Measurements from ENCODE around the gene MED28.
A peak's percentile ranks its signal among the peaks of the same experiment; 100 is the strongest.
"Not testable (repeated sequence)": the region's sequence is repeated elsewhere in the genome, so short reads cannot be mapped to it uniquely, and the experiment has no call there.

MED28 gene, protein sequence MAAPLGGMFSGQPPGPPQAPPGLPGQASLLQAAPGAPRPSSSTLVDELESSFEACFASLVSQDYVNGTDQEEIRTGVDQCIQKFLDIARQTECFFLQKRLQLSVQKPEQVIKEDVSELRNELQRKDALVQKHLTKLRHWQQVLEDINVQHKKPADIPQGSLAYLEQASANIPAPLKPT

GRCh38 chr4:17614416-17615299, at the start of gene MED28:
TSS of gene MED28 (plus strand) at chr4:17614641. CDS start at chr4:17614655, 14 bp downstream.
- ChIA-PET CTCF (interaction anchor here (0.7 to 4.7 kb wide), 5 partner anchors 15 to 194 kb away, joined by 3 to 23 read pairs (median 10); no protein-coding TSS in a partner anchor), POLR2A (interaction anchor here (0.5 to 1.7 kb wide), 5 partner anchors 9 to 193 kb away, joined by 3 to 6 read pairs (median 3); no protein-coding TSS in a partner anchor)
- peak; percentile 67 for DNase-seq (ENCODE audit: low read depth, low spot score)
- H3K4me3 ChIP-seq (ENCODE audit: low read depth, low read length): peak within 1 kb of the TSS; percentile 85
- TF ChIP-seq CTCF (IDR thresholded peaks at IDR 0.05; ENCODE audit: insufficient read depth, low read length, missing control alignments): no peak

DNA sequence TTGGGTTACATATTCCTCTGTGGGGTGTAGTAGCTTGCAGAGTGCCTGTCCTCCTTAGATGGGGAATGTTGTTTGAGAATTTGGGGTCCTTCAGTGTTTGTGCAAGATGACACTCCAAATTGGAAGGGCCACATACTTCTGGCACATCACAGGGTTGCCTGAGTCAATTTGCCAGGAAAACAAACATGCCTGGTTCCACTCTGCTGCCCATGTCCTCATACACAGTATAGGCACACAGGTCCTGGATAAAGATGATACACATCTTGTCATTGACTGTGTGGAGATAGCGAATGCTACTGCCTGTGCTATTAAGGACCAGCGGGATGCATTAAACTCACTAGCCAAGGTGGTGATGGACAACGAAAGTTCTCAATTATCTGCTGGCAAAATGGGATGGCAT, 48.6 kb upstream of the MED28 start:
- no peak overlapping the region for H3K4me3 ChIP-seq (ENCODE audit: low read depth, low read length)
- no peak for DNase-seq (ENCODE audit: low read depth, low spot score)
- ChIA-PET POLR2A (no interaction called here), CTCF (interaction anchor here (1.0 kb wide), 1 partner anchor 19 kb away, joined by 3 read pairs; no protein-coding TSS in a partner anchor)
- TF ChIP-seq CTCF (IDR thresholded peaks at IDR 0.05; ENCODE audit: insufficient read depth, low read length, missing control alignments): no peak

DNA sequence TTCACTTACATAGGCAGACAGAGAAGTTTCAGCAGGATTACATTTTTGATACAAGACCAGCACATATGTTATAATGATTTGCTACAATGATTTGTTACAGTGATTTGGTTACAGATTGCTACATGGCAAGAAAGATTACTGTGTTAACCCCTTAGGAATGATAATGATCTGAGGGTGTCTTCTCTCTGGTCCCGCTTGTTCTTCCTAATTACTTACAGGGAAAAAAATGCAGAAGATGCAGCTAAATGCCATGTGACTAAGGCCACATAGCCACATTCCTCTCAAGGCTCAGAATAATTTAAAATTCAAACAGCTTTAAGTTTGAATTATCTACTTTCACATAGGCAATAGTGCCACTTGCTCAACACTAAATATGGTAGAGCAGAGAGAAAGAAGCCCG, 47.2 kb upstream of the MED28 start:
- H3K4me3 ChIP-seq (ENCODE audit: low read depth, low read length): no peak overlapping the region
- no peak for DNase-seq (ENCODE audit: low read depth, low spot score)
- CTCF ChIA-PET: interaction anchor here (0.7 to 1.3 kb wide), 7 partner anchors 9 to 241 kb away, joined by 3 to 5 read pairs (median 3); partner anchors contain the start of gene QDPR
- TF ChIP-seq CTCF (IDR thresholded peaks at IDR 0.05; ENCODE audit: insufficient read depth, low read length, missing control alignments): no peak
- POLR2A ChIA-PET: interaction anchor here (1.0 kb wide), 1 partner anchor 10 kb away, joined by 3 read pairs; the partner anchor contains the start of gene LAP3

- no peak overlapping the region for H3K4me3 ChIP-seq (ENCODE audit: low read depth, low read length)
- ChIA-PET CTCF (no interaction called here), POLR2A (no interaction called here)
- DNase-seq (ENCODE audit: low read depth, low spot score): no peak
- TF ChIP-seq CTCF (IDR thresholded peaks at IDR 0.05; ENCODE audit: insufficient read depth, low read length, missing control alignments): no peak
Measured at GRCh38 chr4:17574206-17574605, 40.2 kb upstream of the MED28 start.

GRCh38 chr4:17575177-17575576, 39.3 kb upstream of the MED28 start:
- DNase-seq (ENCODE audit: low read depth, low spot score); POLR2A ChIA-PET: not testable (repeated sequence)

DNA sequence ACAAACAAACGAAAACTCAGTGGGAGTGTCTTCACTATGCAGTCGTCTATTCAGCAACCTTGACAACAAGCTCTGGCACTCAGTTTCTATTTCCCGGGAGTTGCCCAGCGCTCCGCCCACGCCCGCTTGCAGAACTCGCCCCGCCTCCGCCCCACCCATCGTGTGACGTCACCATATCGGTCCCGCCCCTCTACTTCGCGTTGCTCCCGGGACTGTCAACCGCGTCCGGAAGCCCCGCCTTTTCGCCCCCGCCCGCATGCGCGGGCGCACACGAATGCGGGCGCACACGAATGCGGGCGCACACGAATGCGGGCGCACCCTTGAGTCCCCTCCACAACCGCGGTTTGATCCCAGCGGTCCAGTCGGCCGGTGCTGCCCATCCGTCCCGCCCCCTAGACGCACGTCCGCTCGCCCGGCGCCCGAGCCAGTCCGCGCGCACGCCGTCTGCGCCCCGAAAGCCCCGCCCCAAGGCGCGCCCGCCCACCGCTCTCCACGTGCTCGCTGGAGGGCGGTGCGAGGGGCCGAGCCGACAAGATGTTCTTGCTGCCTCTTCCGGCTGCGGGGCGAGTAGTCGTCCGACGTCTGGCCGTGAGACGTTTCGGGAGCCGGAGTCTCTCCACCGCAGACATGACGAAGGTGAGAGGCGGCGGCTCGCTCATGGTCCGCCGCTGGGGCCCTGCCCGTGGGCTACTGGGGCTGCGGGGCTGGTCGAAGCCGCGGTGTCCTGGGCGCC, 37.3 kb upstream of the MED28 start, which contains the start of gene LAP3:
Gene LAP3 (plus strand): TSS at position 267 of the 733 bp plus-strand sequence. CDS start 268 bp downstream, at position 535.
- H3K4me3 ChIP-seq (ENCODE audit: low read depth, low read length): peak within 1 kb of the TSS; percentile 79
- CTCF ChIA-PET: interaction anchor here (1.2 to 2.0 kb wide), 3 partner anchors 14 to 59 kb away, joined by 3 to 10 read pairs (median 3); no protein-coding TSS in a partner anchor
- no peak for TF ChIP-seq CTCF (IDR thresholded peaks at IDR 0.05; ENCODE audit: insufficient read depth, low read length, missing control alignments)
- peak; percentile 74 for DNase-seq (ENCODE audit: low read depth, low spot score)
- POLR2A ChIA-PET: interaction anchor here (1.0 kb wide), 2 partner anchors 10 to 240 kb away, joined by 3 read pairs; no protein-coding TSS in a partner anchor

More at GRCh38 chr4:17575177-17575576, 39.3 kb upstream of the MED28 start:
- CTCF ChIA-PET: interaction anchor here (0.5 to 2.0 kb wide), 2 partner anchors 18 to 26 kb away, joined by 4 to 10 read pairs; no protein-coding TSS in a partner anchor
- H3K4me3 ChIP-seq (ENCODE audit: low read depth, low read length): not testable (repeated sequence)
